ENCODE results near the gene GDF10. TPM values are rescaled to one million over a fixed set of nuclear protein-coding genes. Genes with fewer than 3 reads are reported as not detected.

Gene GDF10
- total RNA-seq, 2 donors from 2014 or later = 0.63 to 1.9 TPM

GRCh38 chr10:47288236-47288635 is 11.8 kb upstream of the GDF10 start:
- Histone ChIP-seq H3K4me1 (peaks cover 0 to 18% of the 10 kb centered on the region in 2 donors), H3K27me3 (no peaks in the 10 kb centered on the region), H3K36me3 (no peaks in the 10 kb centered on the region), H3K9me3 (no peaks in the 10 kb centered on the region), H3K27ac (no peak overlapping the region), H3K4me3 (no peak overlapping the region)
- no peak for TF ChIP-seq CTCF (IDR thresholded peaks at IDR 0.05)
- peak; percentile 50 for DNase-seq (ENCODE audit: low spot score)

- Histone ChIP-seq H3K36me3 (no peaks in the 10 kb centered on the region), H3K27me3 (no peaks in the 10 kb centered on the region), H3K4me3 (no peak overlapping the region), H3K27ac (no peak overlapping the region), H3K4me1 (peaks cover 0 to 18% of the 10 kb centered on the region in 2 donors), H3K9me3 (no peaks in the 10 kb centered on the region)
- DNase-seq (ENCODE audit: low spot score) = peak; percentile 44
- no peak for TF ChIP-seq CTCF (IDR thresholded peaks at IDR 0.05)
These were observed 11.0 kb upstream of the GDF10 start for GRCh38 chr10:47288916-47289495.

- no peaks in the 10 kb centered on the region for H3K9me3 ChIP-seq
- no peaks in the 10 kb centered on the region for H3K36me3 ChIP-seq
- no peak overlapping the region for H3K4me3 ChIP-seq
- H3K27ac ChIP-seq = no peak overlapping the region
- TF ChIP-seq CTCF (IDR thresholded peaks at IDR 0.05) = no peak
- H3K4me1 ChIP-seq = peaks cover 0 to 18% of the 10 kb centered on the region in 2 donors
- no peak for DNase-seq (ENCODE audit: low spot score)
- no peaks in the 10 kb centered on the region for H3K27me3 ChIP-seq
These were observed 10.1 kb upstream of the GDF10 start for GRCh38 chr10:47289921-47290320.

GRCh38 chr10:47290338-47290737 is 9.7 kb upstream of the GDF10 start:
- DNase-seq (ENCODE audit: low spot score) = peak; percentile 50
- Histone ChIP-seq H3K4me3 (no peak overlapping the region), H3K27me3 (no peaks in the 10 kb centered on the region), H3K9me3 (no peaks in the 10 kb centered on the region), H3K27ac (no peak overlapping the region), H3K4me1 (peaks cover 0 to 18% of the 10 kb centered on the region in 2 donors), H3K36me3 (no peaks in the 10 kb centered on the region)
- no peak for TF ChIP-seq CTCF (IDR thresholded peaks at IDR 0.05)

DNA sequence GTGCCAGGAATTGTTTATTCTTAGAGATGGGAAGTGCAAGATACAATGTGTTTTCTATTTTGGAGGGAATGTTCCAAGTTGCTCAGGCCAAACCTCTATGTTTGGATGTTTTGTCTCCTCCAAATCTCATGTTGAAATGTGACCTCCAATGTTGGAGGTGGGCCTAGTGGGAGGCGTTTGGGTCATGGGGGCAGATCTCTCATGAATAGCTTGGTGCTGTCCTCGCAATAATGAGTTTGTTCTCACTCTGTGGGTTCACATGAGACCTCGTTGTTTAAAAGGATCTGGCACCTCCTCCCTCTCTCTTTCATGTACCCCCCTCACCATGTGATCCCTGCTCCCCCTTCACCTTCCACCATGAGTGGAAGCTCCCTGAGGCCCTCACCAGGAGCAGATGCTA is 8.3 kb upstream of the GDF10 start:
- no peak overlapping the region for H3K27ac ChIP-seq
- no peak for TF ChIP-seq CTCF (IDR thresholded peaks at IDR 0.05)
- H3K36me3 ChIP-seq = no peaks in the 10 kb centered on the region
- H3K4me3 ChIP-seq = no peak overlapping the region
- no peak for DNase-seq (ENCODE audit: low spot score)
- no peaks in the 10 kb centered on the region for H3K9me3 ChIP-seq
- H3K27me3 ChIP-seq = no peaks in the 10 kb centered on the region
- peaks cover 0 to 13% of the 10 kb centered on the region in 2 donors for H3K4me1 ChIP-seq

DNA sequence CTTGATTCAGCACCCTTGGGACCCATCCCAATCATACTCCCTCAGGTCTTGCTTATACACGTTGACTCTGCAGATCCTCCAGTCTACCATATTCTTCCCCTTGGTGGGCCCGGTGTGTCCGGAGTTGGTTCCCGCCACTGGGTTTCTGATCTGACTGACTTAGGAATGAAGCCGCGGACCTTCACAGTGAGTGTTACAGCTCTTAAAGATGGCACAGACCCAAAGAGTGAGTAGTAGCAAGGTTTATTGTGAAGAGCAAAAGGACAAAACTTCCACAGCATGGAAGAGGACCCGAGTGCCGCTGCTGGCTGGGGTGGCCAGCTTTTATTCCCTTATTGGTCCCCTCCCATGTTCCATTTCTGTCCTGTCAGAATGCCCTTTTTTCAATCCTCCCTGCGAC is 5.9 kb upstream of the GDF10 start:
- H3K36me3 ChIP-seq = no peaks in the 10 kb centered on the region
- no peak for DNase-seq (ENCODE audit: low spot score)
- TF ChIP-seq CTCF (IDR thresholded peaks at IDR 0.05) = no peak
- H3K9me3 ChIP-seq = no peaks in the 10 kb centered on the region
- no peak overlapping the region for H3K27ac ChIP-seq
- H3K27me3 ChIP-seq = no peaks in the 10 kb centered on the region
- H3K4me3 ChIP-seq = no peak overlapping the region
- peaks cover 0 to 2% of the 10 kb centered on the region in 2 donors for H3K4me1 ChIP-seq

Measured in right atrium auricular region (tissue), 2 donors.